ENCODE measurements around the gene HNF1A.
"Not testable (repeated sequence)": the region's sequence is repeated elsewhere in the genome, so short reads cannot be mapped to it uniquely, and the experiment has no call there.

- not testable (repeated sequence) for TF ChIP-seq ESRRA (IDR thresholded peaks at IDR 0.05; ENCODE audit: low read length); EP300 (IDR thresholded peaks at IDR 0.05; ENCODE audit: borderline replicate concordance in 1 of 2, control insufficient read depth in 1 of 2, low read depth in 2 of 2, low read length in 2 of 2); CTCF (IDR thresholded peaks at IDR 0.05 in 2 of 3, conservative IDR thresholded peaks at IDR 0.05 in 1 of 3; ENCODE audit: control insufficient read depth in 2 of 3, extremely low read depth in 1 of 3, insufficient read depth in 1 of 3, low read depth in 3 of 3, low read length in 3 of 3); YY1 (IDR thresholded peaks at IDR 0.05; ENCODE audit: low read depth, low read length); POLR2AphosphoS5 (IDR thresholded peaks at IDR 0.05; ENCODE audit: low read length); RCOR1 (conservative IDR thresholded peaks at IDR 0.05; ENCODE audit: low read depth, low read length); SMAD1 (IDR thresholded peaks at IDR 0.05; ENCODE audit: low read depth, partially characterized antibody); POLR2A (IDR thresholded peaks at IDR 0.05; ENCODE audit: low read depth, low read length); SP1 (IDR thresholded peaks at IDR 0.05; ENCODE audit: low read depth, low read length); MXI1 (IDR thresholded peaks at IDR 0.05; ENCODE audit: low read depth, low read length); ZNF274 (IDR thresholded peaks at IDR 0.05; ENCODE audit: insufficient read depth, insufficient read length); MYB (IDR thresholded peaks at IDR 0.05; ENCODE audit: borderline replicate concordance, low read depth, low read length); SRF (IDR thresholded peaks at IDR 0.05; ENCODE audit: low read depth in 2 of 2, low read length in 2 of 2)
These were observed 28.0 kb upstream of the HNF1A start for GRCh38 chr12:120950260-120950799.

Measured in GM12878 (cell line).